K562 (cell line): Measurements from ENCODE around the gene C4orf36. TPM values are rescaled to one million over a fixed set of nuclear protein-coding genes. Genes with fewer than 3 reads are reported as not detected.

Experiments used
- BCLAF1 ChIP-seq, 2 experiments: fragments of 450-650 bp in 1 of 2; IDR thresholded peaks; 2 replicates each; pipeline ENCODE4 v1.6.1; 2011 to 2017; ENCODE audit warnings: low read depth in 2 of 2, antibody characterized with exemption in 1 of 2, borderline replicate concordance in 1 of 2, low read length in 1 of 2, mild to moderate bottlenecking in 1 of 2, mixed read lengths in 1 of 2; ENCODE audit not compliant: control insufficient read depth in 1 of 2
- CBX3 ChIP-seq, 2 experiments: IDR thresholded peaks; 1 replicate in 1 of 2; 2 replicates in 1 of 2; pipeline ENCODE4 v1.6.1; 2012; ENCODE audit warnings: inconsistent platforms in 2 of 2, low read length in 2 of 2, borderline replicate concordance in 1 of 2, control low read depth in 1 of 2
- DPF2 ChIP-seq: fragments of 450-650 bp; IDR thresholded peaks from 2 replicates; pipeline ENCODE4 v1.6.1; 2016
- KAT7 ChIP-seq: sonication (generic); formaldehyde crosslinking; IDR thresholded peaks from 2 replicates; pipeline ENCODE4 v1.8.0; 2022; ENCODE audit warnings: missing genetic modification reagents, mild to moderate bottlenecking, borderline replicate concordance
- MAZ ChIP-seq, 2 experiments: fragments of 450-650 bp in 1 of 2; sonication (generic) in 1 of 2; formaldehyde crosslinking; IDR thresholded peaks in 1 of 2; conservative IDR thresholded peaks in 1 of 2; 2 replicates each; pipeline versions ENCODE4 v1.4.0 to v1.5.0; 2020; ENCODE audit warnings: mild to moderate bottlenecking in 1 of 2, missing genetic modification reagents in 1 of 2
- MTF1 ChIP-seq: fragments of 250-450 bp; sonication (Bioruptor Pico); IDR thresholded peaks from 2 replicates; pipeline ENCODE4 v1.9.0; 2021; ENCODE audit warnings: moderate library complexity, mild to moderate bottlenecking, inconsistent platforms, borderline replicate concordance
- MYNN ChIP-seq, 2 experiments: sonication (generic); formaldehyde crosslinking in 1 of 2; IDR thresholded peaks; 2 replicates each; pipeline versions ENCODE4 v1.5.0 to v1.6.1; 2016 to 2020; ENCODE audit warnings: antibody characterized with exemption in 1 of 2, missing genetic modification reagents in 1 of 2
- NCOA6 ChIP-seq: fragments of 450-650 bp; IDR thresholded peaks from 2 replicates; pipeline ENCODE4 v1.6.1; 2017; ENCODE audit warnings: mild to moderate bottlenecking
- NRF1 ChIP-seq, 2 experiments: fragments of 450-650 bp; IDR thresholded peaks in 1 of 2; conservative IDR thresholded peaks in 1 of 2; 2 replicates each; pipeline ENCODE4 v1.6.1; 2014; ENCODE audit warnings: mild to moderate bottlenecking in 2 of 2
- PHB ChIP-seq: fragments of 250-450 bp; sonication (Bioruptor Pico); IDR thresholded peaks from 2 replicates; pipeline ENCODE4 v1.5.0; 2021
- PHF21A ChIP-seq: fragments of 450-650 bp; IDR thresholded peaks from 2 replicates; pipeline ENCODE4 v1.6.1; 2017; ENCODE audit warnings: low read depth, borderline replicate concordance
- PTRF ChIP-seq: fragments of 450-650 bp; IDR thresholded peaks from 2 replicates; pipeline ENCODE4 v1.6.1; 2016; ENCODE audit warnings: mild to moderate bottlenecking, missing genetic modification characterization, missing compliant biosample characterization
- RBBP5 ChIP-seq: fragments of 200-600 bp; sonication (generic); IDR thresholded peaks from 2 replicates; pipeline ENCODE4 v1.6.1; 2012; ENCODE audit warnings: borderline replicate concordance, mild to moderate bottlenecking, low read length, control low read depth, inconsistent platforms; ENCODE audit not compliant: insufficient read depth, poor library complexity, severe bottlenecking
- SMAD1 ChIP-seq: fragments of 150-350 bp; IDR thresholded peaks from 2 replicates; pipeline ENCODE4 v1.6.1; 2014; ENCODE audit warnings: low read length, low read depth; ENCODE audit not compliant: partially characterized antibody
- ZNF224 ChIP-seq: sonication (generic); formaldehyde crosslinking; IDR thresholded peaks from 2 replicates; pipeline ENCODE4 v1.8.0; 2022; ENCODE audit warnings: mild to moderate bottlenecking, missing genetic modification reagents
- ZNF277 ChIP-seq: fragments of 250-450 bp; sonication (Bioruptor Pico); IDR thresholded peaks from 2 replicates; pipeline ENCODE4 v1.8.0; 2022; ENCODE audit warnings: inconsistent platforms, mild to moderate bottlenecking, moderate library complexity, borderline replicate concordance
- ZNF41 ChIP-seq: fragments of 250-450 bp; sonication (Bioruptor Pico); conservative IDR thresholded peaks from 2 replicates; pipeline ENCODE4 v1.4.0; 2020; ENCODE audit warnings: mild to moderate bottlenecking
- ZNF57 ChIP-seq: fragments of 450-650 bp; formaldehyde crosslinking; IDR thresholded peaks from 2 replicates; pipeline ENCODE4 v1.4.0; 2020; ENCODE audit warnings: mild to moderate bottlenecking, moderate library complexity
- ZNF740 ChIP-seq, 3 experiments: fragments of 200-800 bp in 1 of 3; sonication (Bioruptor generic) in 1 of 3; sonication (generic) in 1 of 3; formaldehyde crosslinking in 1 of 3; IDR thresholded peaks; 2 replicates each; pipeline versions ENCODE4 v1.6.1 to v1.8.0; 2016 to 2022; ENCODE audit warnings: mild to moderate bottlenecking in 2 of 3, missing compliant biosample characterization in 2 of 3, missing genetic modification characterization in 2 of 3, missing genetic modification reagents in 1 of 3
- polyA plus RNA-seq, 8 experiments: library from polyadenylated mRNA; depleted of rRNA in 4 of 8; stranded (reverse) in 5 of 8; unstranded in 3 of 8; fragments of >200 nt; fragmentation: Nextera tagmentation in 2 of 8; fragmentation: Illumina TruSeq in 1 of 8; extraction: Ambion mirVana in 2 of 8; extraction: Trizol in 1 of 8; gene quantifications; 2 replicates each; pipeline versions ENCODE4 v1.2.1 to v1.2.3, GENCODE V29; 2011 to 2014; ENCODE audit warnings: inconsistent platforms in 1 of 8, missing spikeins in 1 of 8
- total RNA-seq, 7 experiments: library from RNA; depleted of rRNA in 6 of 7; stranded (reverse); fragments of >200 nt in 6 of 7; fragmentation: Illumina TruSeq in 2 of 7; extraction: Trizol in 2 of 7; gene quantifications; 2 replicates each; pipeline versions ENCODE4 v1.2.1 to v1.2.3, GENCODE V29; 2011 to 2021; ENCODE audit warnings: low replicate concordance in 1 of 7

Gene C4orf36
- total and polyA plus RNA-seq, 9 of the 15 experiments (the other 6 are each of a cell fraction or from before 2014, with no cell fraction given) = 0.14 to 0.45 (median 0.20) TPM; not detected in 5

- TF ChIP-seq NCOA6 (peak; percentile 75), DPF2 (no peak), MTF1 (CRISPR knock-in tag) (no peak), ZNF57 (CRISPR knock-in tag) (no peak), MAZ (CRISPR knock-in tag; conservative IDR thresholded peaks at IDR 0.05 in 1 of 2, IDR thresholded peaks at IDR 0.05 in 1 of 2) (peak; percentile 70 to 91), PHF21A (peak; percentile 27; the same call in 1 of the 2 replicates), PHB (CRISPR knock-in tag) (no peak), SMAD1 (no peak), ZNF224 (CRISPR knock-in tag) (no peak), RBBP5 (peak; percentile 70), MYNN (IDR thresholded peaks at IDR 0.05) (0 out of 2 replicates have a peak, but pooled peaks have one; percentile 48), MYNN (CRISPR knock-in tag; IDR thresholded peaks at IDR 0.05) (no peak), KAT7 (CRISPR knock-in tag) (no peak; the same call in 1 of the 2 replicates), ZNF277 (CRISPR knock-in tag) (no peak), CBX3 (IDR thresholded peaks at IDR 0.05; ENCODE audit: borderline replicate concordance in 1 of 2, low read length in 2 of 2) (peak in 1 of 2 experiments; percentile 63; a peak in 1 of 3 replicates), ZNF41 (CRISPR knock-in tag) (no peak), ZNF740 (CRISPR knock-in tag; IDR thresholded peaks at IDR 0.05) (peak; percentile 96), ZNF740 (tag; IDR thresholded peaks at IDR 0.05) (peak in 1 of 2 experiments; percentile 80; a peak in 1 of 4 replicates), PTRF (tag) (no peak), NRF1 (conservative IDR thresholded peaks at IDR 0.05 in 1 of 2, IDR thresholded peaks at IDR 0.05 in 1 of 2) (peak; percentile 88 to 90), BCLAF1 (IDR thresholded peaks at IDR 0.05; ENCODE audit: borderline replicate concordance in 1 of 2, control insufficient read depth in 1 of 2, low read depth in 2 of 2, low read length in 1 of 2) (0 out of 4 replicates have a peak, but pooled peaks of 1 of the 2 experiments have one; percentile 34)
These were observed 42.7 kb upstream of the C4orf36 start, which contains the start of gene AFF1 (continued) for GRCh38 chr4:86934771-86935565.
